ENCODE measurements around the gene TLDC2. TPM values are rescaled to one million over a fixed set of nuclear protein-coding genes. Genes with fewer than 3 reads are reported as not detected.

TLDC2 gene
- total and polyA plus RNA-seq, 2 donors, result 0.33 to 1.6 TPM

Other genes with a start within 250 kb of the TLDC2 start
- 0.11 TPM for gene SLA2, start 229.9 kb upstream of the TLDC2 start, total RNA-seq
- gene SLA2, start 229.9 kb upstream of the TLDC2 start, polyA plus RNA-seq, result 0.38 TPM
- 26.9 TPM for gene NDRG3, start 130.0 kb upstream of the TLDC2 start, total RNA-seq
- gene NDRG3, start 130.0 kb upstream of the TLDC2 start, polyA plus RNA-seq, result 21.7 TPM
- 21.4 TPM for gene DSN1, start 102.4 kb upstream of the TLDC2 start, total RNA-seq
- 6.8 TPM for gene DSN1, start 102.4 kb upstream of the TLDC2 start, polyA plus RNA-seq
- gene SAMHD1, start 75.6 kb downstream of the TLDC2 start, total RNA-seq, result 145 TPM
- gene SAMHD1, start 75.6 kb downstream of the TLDC2 start, polyA plus RNA-seq, result 146 TPM
- gene RBL1, start 219.9 kb downstream of the TLDC2 start, total RNA-seq, result 23.2 TPM
- gene RBL1, start 219.9 kb downstream of the TLDC2 start, polyA plus RNA-seq, result 2.4 TPM

Data from urinary bladder (tissue), 2 donors.